ENCODE measurements around the gene URAD. TPM values are rescaled to one million over a fixed set of nuclear protein-coding genes. Genes with fewer than 3 reads are reported as not detected.

Gene URAD
- total RNA-seq, 4 donors from 2014 or later, result 124 to 265 (median 168) TPM

GRCh38 chr13:27969082-27969865 lies 19.2 kb downstream of the URAD start, which contains the start of gene CDX2:
TSS of gene CDX2 (minus strand) at chr13:27969315. CDS start at chr13:27969006, 309 bp downstream.
- H3K4me3 ChIP-seq, result peak within 1 kb of the TSS; percentile 30 to 75 (median 72)
- TF ChIP-seq POLR2AphosphoS5 (IDR thresholded peaks at IDR 0.05) (peak; percentile 94 to 96 (median 95)), POLR2A (IDR thresholded peaks at IDR 0.05) (peak; percentile 98), EP300 (IDR thresholded peaks at IDR 0.05; ENCODE audit: low read depth) (no peak), CTCF (IDR thresholded peaks at IDR 0.05) (no peak)
- intact Hi-C loops (cut with DNase I; ENCODE audit: low total_unique reads) (no loop called here), in situ Hi-C loops (cut with MboI; ENCODE audit: low pct_ligation_motif_present in 1 of 4, low pct_unique_long_range_greater_than_20kb in 1 of 4, low sequenced_read_pairs in 3 of 4) (no loop called here)
- WGBS, 2 donors (ENCODE audit: low coverage in 1 of 2), result 4 to 9% methylated on average over 11 to 34 of the region's 34 CpGs
- DNase-seq, result peak; percentile 92
- no peaks in the 10 kb centered on the region for H3K36me3 ChIP-seq
- peaks cover 92% of the 10 kb centered on the region for H3K27me3 ChIP-seq
- peak within 1 kb of the TSS; percentile 75 to 97 (median 92) for H3K27ac ChIP-seq
- H3K4me1 ChIP-seq, result peaks cover 4 to 43% (median 19%) of the 10 kb centered on the region in 4 donors
- H3K9me3 ChIP-seq, result no peaks in the 10 kb centered on the region

- Histone ChIP-seq H3K27ac (peak overlapping the region; percentile 75 to 97 (median 92)), H3K27me3 (peaks cover 92% of the 10 kb centered on the region), H3K36me3 (no peaks in the 10 kb centered on the region), H3K4me1 (peaks cover 4 to 45% (median 22%) of the 10 kb centered on the region in 4 donors), H3K9me3 (no peaks in the 10 kb centered on the region), H3K4me3 (peak overlapping the region; percentile 30 to 75 (median 72))
- no peak for TF ChIP-seq EP300 (IDR thresholded peaks at IDR 0.05; ENCODE audit: low read depth)
- no peak for TF ChIP-seq CTCF (IDR thresholded peaks at IDR 0.05)
- no peak for TF ChIP-seq POLR2A (IDR thresholded peaks at IDR 0.05)
- TF ChIP-seq POLR2AphosphoS5 (IDR thresholded peaks at IDR 0.05), result no peak
- in situ Hi-C loops (cut with MboI; ENCODE audit: low pct_ligation_motif_present in 1 of 4, low pct_unique_long_range_greater_than_20kb in 1 of 4, low sequenced_read_pairs in 3 of 4) (no loop called here), intact Hi-C loops (cut with DNase I; ENCODE audit: low total_unique reads) (no loop called here)
- 10% methylated on average over 42 of the region's 86 CpGs; no CpG with 5 or more reads in 1 of the 2 donors for WGBS, 2 donors (ENCODE audit: low coverage in 1 of 2)
- no peak for DNase-seq
Measured at GRCh38 chr13:27968316-27969081, 20.0 kb downstream of the URAD start.

GRCh38 chr13:27967736-27968315 lies 20.7 kb downstream of the URAD start:
- peak overlapping the region; percentile 75 to 97 (median 92) for H3K27ac ChIP-seq
- 0 to 4% methylated on average over 1 to 33 of the region's 33 CpGs for WGBS, 2 donors (ENCODE audit: low coverage in 1 of 2)
- TF ChIP-seq POLR2AphosphoS5 (IDR thresholded peaks at IDR 0.05), result no peak
- no peak for TF ChIP-seq POLR2A (IDR thresholded peaks at IDR 0.05)
- TF ChIP-seq EP300 (IDR thresholded peaks at IDR 0.05; ENCODE audit: low read depth), result no peak
- TF ChIP-seq CTCF (IDR thresholded peaks at IDR 0.05), result no peak
- in situ Hi-C loops (cut with MboI; ENCODE audit: low pct_ligation_motif_present in 1 of 4, low pct_unique_long_range_greater_than_20kb in 1 of 4, low sequenced_read_pairs in 3 of 4), result no loop called here
- peaks cover 4 to 50% (median 27%) of the 10 kb centered on the region in 4 donors for H3K4me1 ChIP-seq
- H3K27me3 ChIP-seq, result peaks cover 97% of the 10 kb centered on the region
- DNase-seq, result no peak
- H3K9me3 ChIP-seq, result no peaks in the 10 kb centered on the region
- peak overlapping the region; percentile 30 to 75 (median 72) for H3K4me3 ChIP-seq
- H3K36me3 ChIP-seq, result no peaks in the 10 kb centered on the region
- intact Hi-C loops (cut with DNase I; ENCODE audit: low total_unique reads), result no loop called here

All from transverse colon (tissue), 4 donors.